HPDE6-E6E7 (cell line): ENCODE measurements around the gene SIRT7.

ENCODE experiments used
- DNase-seq: peaks from one replicate; pipeline ENCODE4 v3.0.0; 2011; ENCODE audit warnings: missing footprints; ENCODE audit errors: extremely low spot score

The SIRT7 gene

GRCh38 chr17:81865358-81865732, 52.6 kb downstream of the SIRT7 start:
- no peak for DNase-seq

- no peak for DNase-seq
Measured at GRCh38 chr17:81863833-81864768, 53.9 kb downstream of the SIRT7 start.

GRCh38 chr17:81863123-81863675, 54.8 kb downstream of the SIRT7 start:
- DNase-seq: no peak
